Measurements from ENCODE around the gene INTS11. TPM values are rescaled to one million over a fixed set of nuclear protein-coding genes. Genes with fewer than 3 reads are reported as not detected.

INTS11 gene
- total RNA-seq, 3 donors from 2014 or later (not counting 1 experiment from before 2014, with no cell fraction given), result 150 to 189 (median 181) TPM

GRCh38 chr1:1306070-1306660, 18.3 kb downstream of the INTS11 start:
- 48% methylated on average over 11 of the region's 11 CpGs for WGBS (ENCODE audit: insufficient coverage)
- Mint-ChIP-seq H3K27me3 (ENCODE audit: low read depth in 2 of 2) (no peaks in the 10 kb centered on the region), H3K4me3 (peak overlapping the region; percentile 86), H3K9me3 (no peaks in the 10 kb centered on the region), H3K36me3 (no peaks in the 10 kb centered on the region), H3K27ac (peak overlapping the region; percentile 66 to 79), H3K4me1 (peaks cover 6 to 26% of the 10 kb centered on the region in 2 donors)
- Histone ChIP-seq H3K36me3 (ENCODE audit: control insufficient read depth, insufficient read depth, low read length) (peaks cover 5% of the 10 kb centered on the region), H3K4me3 (ENCODE audit: low read length) (no peak overlapping the region), H3K27me3 (ENCODE audit: control insufficient read depth, insufficient read depth, low read length) (no peaks in the 10 kb centered on the region), H3K27ac (ENCODE audit: low read length) (no peak overlapping the region), H3K4me1 (ENCODE audit: control insufficient read depth, insufficient read depth, low read length) (peaks cover 47% of the 10 kb centered on the region), H3K9me3 (ENCODE audit: control insufficient read depth, insufficient read depth, low read length) (no peaks in the 10 kb centered on the region)
- intact Hi-C loops (cut with micrococcal nuclease), result loop anchor here (5.0 kb wide), 1 partner anchor 34 kb away; the partner anchor contains the start of gene UBE2J2
- DNase-seq, result peak in 1 of 2 donors; percentile 44
- TF ChIP-seq CTCF (IDR thresholded peaks at IDR 0.05), result no peak
- no peak for ATAC-seq

GRCh38 chr1:1305300-1306069, 19.0 kb downstream of the INTS11 start:
- Mint-ChIP-seq H3K27ac (peak overlapping the region; percentile 66 to 79), H3K4me1 (peaks cover 6 to 26% of the 10 kb centered on the region in 2 donors), H3K9me3 (no peaks in the 10 kb centered on the region), H3K36me3 (no peaks in the 10 kb centered on the region), H3K4me3 (peak overlapping the region; percentile 86), H3K27me3 (ENCODE audit: low read depth in 2 of 2) (no peaks in the 10 kb centered on the region)
- Histone ChIP-seq H3K27me3 (ENCODE audit: control insufficient read depth, insufficient read depth, low read length) (no peaks in the 10 kb centered on the region), H3K27ac (ENCODE audit: low read length) (no peak overlapping the region), H3K36me3 (ENCODE audit: control insufficient read depth, insufficient read depth, low read length) (peaks cover 5% of the 10 kb centered on the region), H3K4me3 (ENCODE audit: low read length) (no peak overlapping the region), H3K9me3 (ENCODE audit: control insufficient read depth, insufficient read depth, low read length) (no peaks in the 10 kb centered on the region), H3K4me1 (ENCODE audit: control insufficient read depth, insufficient read depth, low read length) (peaks cover 47% of the 10 kb centered on the region)
- ATAC-seq (peak in 1 of 3 donors; percentile 21), DNase-seq (peak; percentile 45 to 76)
- 25% methylated on average over 25 of the region's 25 CpGs for WGBS (ENCODE audit: insufficient coverage)
- no peak for TF ChIP-seq CTCF (IDR thresholded peaks at IDR 0.05)
- intact Hi-C loops (cut with micrococcal nuclease), result loop anchor here (5.0 kb wide), 1 partner anchor 33 kb away; the partner anchor contains the start of gene UBE2J2

GRCh38 chr1:1304331-1305299, 19.8 kb downstream of the INTS11 start:
- Histone ChIP-seq H3K36me3 (ENCODE audit: control insufficient read depth, insufficient read depth, low read length) (no peaks in the 10 kb centered on the region), H3K4me3 (ENCODE audit: low read length) (no peak overlapping the region), H3K4me1 (ENCODE audit: control insufficient read depth, insufficient read depth, low read length) (peaks cover 39% of the 10 kb centered on the region), H3K27me3 (ENCODE audit: control insufficient read depth, insufficient read depth, low read length) (no peaks in the 10 kb centered on the region), H3K27ac (ENCODE audit: low read length) (no peak overlapping the region), H3K9me3 (ENCODE audit: control insufficient read depth, insufficient read depth, low read length) (no peaks in the 10 kb centered on the region)
- peak overlapping the region; percentile 49 for H3K4me3 Mint-ChIP-seq
- WGBS (ENCODE audit: insufficient coverage), result 61% methylated on average over 29 of the region's 29 CpGs
- H3K36me3 Mint-ChIP-seq, result no peaks in the 10 kb centered on the region
- no peak overlapping the region for H3K27ac Mint-ChIP-seq
- no peak for TF ChIP-seq CTCF (IDR thresholded peaks at IDR 0.05)
- H3K4me1 Mint-ChIP-seq, result peaks cover 6 to 23% of the 10 kb centered on the region in 2 donors
- no peaks in the 10 kb centered on the region for H3K9me3 Mint-ChIP-seq
- H3K27me3 Mint-ChIP-seq (ENCODE audit: low read depth in 2 of 2), result no peaks in the 10 kb centered on the region
- intact Hi-C loops (cut with micrococcal nuclease), result loop anchor here (5.0 kb wide), 1 partner anchor 32 kb away; the partner anchor contains the start of gene UBE2J2
- ATAC-seq (no peak), DNase-seq (no peak)
